ENCODE results near the gene CRIM1. TPM values are rescaled to one million over a fixed set of nuclear protein-coding genes. Genes with fewer than 3 reads are reported as not detected.

The CRIM1 gene
- total RNA-seq, 1 experiment from 2014 or later = 27.6 TPM

GRCh38 chr2:36423619-36424120, 68.1 kb downstream of the CRIM1 start:
- TF ChIP-seq CTCF (conservative IDR thresholded peaks at IDR 0.05) = no peak
- no peaks in the 10 kb centered on the region for H3K79me1 ChIP-seq (ENCODE audit: insufficient read depth, low read depth, low read length, poor library complexity, severe bottlenecking)
- H3K27me3 Mint-ChIP-seq (ENCODE audit: low read depth) = no peaks in the 10 kb centered on the region
- peaks cover 11% of the 10 kb centered on the region; the same call in 1 of the 2 replicates for H3K79me2 ChIP-seq (ENCODE audit: insufficient read depth, low read length)
- H2BK5ac ChIP-seq (ENCODE audit: insufficient read length, low read length) = no peak overlapping the region
- no peak overlapping the region for H3K14ac ChIP-seq (ENCODE audit: insufficient read depth, low read length)
- H3K9me3 ChIP-seq (ENCODE audit: control insufficient read depth, low read depth, low read length) = no peaks in the 10 kb centered on the region
- H3K4me3 Mint-ChIP-seq = no peak overlapping the region
- no peaks in the 10 kb centered on the region for H3K23me2 ChIP-seq (ENCODE audit: insufficient read length, low read depth, low read length, poor library complexity, severe bottlenecking)
- no peak overlapping the region for H3T11ph ChIP-seq (ENCODE audit: low read length)
- WGBS (ENCODE audit: extremely low coverage, insufficient read length, low lambda C conversion rate) = 100% methylated on average over 1 of the region's 1 CpG
- H2BK12ac ChIP-seq (ENCODE audit: insufficient read length, low read depth, low read length) = no peak overlapping the region
- H4K91ac ChIP-seq (ENCODE audit: insufficient read length, low read depth, low read length) = no peak overlapping the region
- H3K56ac ChIP-seq (ENCODE audit: insufficient read length, low read depth, low read length) = no peak overlapping the region
- H3K4me2 ChIP-seq (ENCODE audit: insufficient read depth, insufficient read length, low read length) = no peak overlapping the region
- H3K4me1 ChIP-seq (ENCODE audit: insufficient read depth, low read length) = peaks cover 9% of the 10 kb centered on the region; the same call in 1 of the 2 replicates
- peaks cover 3 to 8% (median 4%) of the 10 kb centered on the region in 3 experiments; a peak in 3 of 7 replicates for H3K36me3 Mint-ChIP-seq (ENCODE audit: insufficient read depth in 1 of 3, low read depth in 3 of 3)
- DNase-seq = no peak
- no peak overlapping the region for H3K9ac ChIP-seq (ENCODE audit: extremely low read depth, insufficient read length, low read length)
- H3K18ac ChIP-seq (ENCODE audit: insufficient read length, low read depth, low read length) = no peak overlapping the region
- H2BK15ac ChIP-seq (ENCODE audit: low read depth, low read length) = no peak overlapping the region
- no peak overlapping the region for H3K4ac ChIP-seq (ENCODE audit: low read depth, low read length)
- no peak overlapping the region for H3K27ac Mint-ChIP-seq
- no peak overlapping the region for H4K8ac ChIP-seq (replicated peaks; ENCODE audit: insufficient read length, low read depth, low read length)
- H4K5ac ChIP-seq (ENCODE audit: insufficient read length, low read depth, low read length) = no peak overlapping the region
- H3K23ac ChIP-seq (ENCODE audit: insufficient read length, low read depth, low read length) = no peak overlapping the region
- H2AK5ac ChIP-seq (ENCODE audit: insufficient read length, low read length) = no peak overlapping the region
- H2AFZ ChIP-seq (ENCODE audit: low read length) = no peak overlapping the region
- H4K20me1 ChIP-seq (ENCODE audit: control insufficient read depth, insufficient read depth, insufficient read length) = no peaks in the 10 kb centered on the region
- no peak overlapping the region for H2BK20ac ChIP-seq (ENCODE audit: low read depth, low read length, poor library complexity, severe bottlenecking)
- peaks cover 45 to 50% of the 10 kb centered on the region in 2 experiments for H3K4me1 Mint-ChIP-seq
- H3K27me3 ChIP-seq (ENCODE audit: insufficient read depth, low read length) = no peaks in the 10 kb centered on the region
- no peaks in the 10 kb centered on the region for H3K9me3 Mint-ChIP-seq
- no peak overlapping the region for H3K27ac ChIP-seq (ENCODE audit: insufficient read length, low read depth, low read length)
- no peak overlapping the region for H2BK120ac ChIP-seq (ENCODE audit: low read depth, low read length, poor library complexity, severe bottlenecking)
